K562 (cell line): Measurements from ENCODE around the gene ARHGEF9. TPM values are rescaled to one million over a fixed set of nuclear protein-coding genes. Genes with fewer than 3 reads are reported as not detected.

Experiments used
- ATAC-seq: fragments of 200-7000 bp; cut with Tn5 transposase; 3 replicates; pipeline ENCODE4 v1.9.1; 2020; ENCODE audit warnings: moderate library complexity
- BruUV-seq: library from RNA; stranded (reverse); fragments of 400-500 nt; replicated peaks from 2 replicates; lab custom pipeline; 2021; lab: Mats Ljungman, UMichigan
- CTCF ChIA-PET: fragments of 300-600 bp; formaldehyde crosslinking; extraction: SDS; loops from one replicate; lab custom pipeline; 2021; ENCODE audit warnings: low intra/inter-chr PET ratio; lab: Yijun Ruan, JAX
- POLR2A ChIA-PET: fragments of 300-600, 350-650 bp; sonication (Branson Sonifier 250); formaldehyde crosslinking; extraction: SDS; loops from one replicate; lab custom pipeline; 2021; ENCODE audit warnings: antibody characterized with exemption, inconsistent platforms; lab: Yijun Ruan, JAX
- DNase-seq, 4 experiments: peaks; one replicate each; pipeline versions ENCODE4 v3.0.0 to v3.0.0-alpha.2; 2011 to 2018; ENCODE audit warnings: low spot score in 3 of 4, mixed read lengths in 3 of 4; ENCODE audit errors: extremely low read depth in 1 of 4
- FAIRE-seq: peaks from 2 replicates; lab custom pipeline; 2011; peaks lifted over from hg19 to GRCh38; lab: Jason Lieb, UNC
- H2AFZ ChIP-seq: 2 replicates; pipeline ENCODE4 v1.6.0; 2011; ENCODE audit warnings: low read depth, low read length, control low read depth, inconsistent platforms
- H3K27ac ChIP-seq: fragments of 200-600 bp; 3 replicates; pipeline ENCODE4 v1.8.0; 2011; ENCODE audit warnings: low read depth, mild to moderate bottlenecking, control low read depth, inconsistent platforms, low read length, moderate library complexity, mixed read lengths; ENCODE audit errors: extremely low read depth
- H3K27me3 ChIP-seq, 2 experiments: fragments of 300-600 bp in 1 of 2; 2 replicates in 1 of 2; 3 replicates in 1 of 2; pipeline versions ENCODE4 v1.6.0 to v1.8.0; 2011; ENCODE audit warnings: inconsistent platforms in 2 of 2, low read length in 2 of 2, mild to moderate bottlenecking in 1 of 2, mixed read lengths in 1 of 2, moderate library complexity in 1 of 2; ENCODE audit not compliant: control insufficient read depth in 2 of 2, insufficient read depth in 2 of 2
- H3K36me3 ChIP-seq: fragments of 300-600 bp; 3 replicates; pipeline ENCODE4 v1.8.0; 2011; ENCODE audit warnings: mild to moderate bottlenecking, low read length, inconsistent platforms; ENCODE audit not compliant: control insufficient read depth, insufficient read depth
- H3K4me1 ChIP-seq, 2 experiments: fragments of 200-600 bp in 1 of 2; replicated peaks in 1 of 2; 2 replicates in 1 of 2; 3 replicates in 1 of 2; pipeline versions ENCODE4 v1.5.1 to v1.8.0; 2011; ENCODE audit warnings: inconsistent platforms in 2 of 2, low read length in 2 of 2, mild to moderate bottlenecking in 1 of 2, mixed read lengths in 1 of 2, moderate library complexity in 1 of 2; ENCODE audit not compliant: control insufficient read depth in 2 of 2, insufficient read depth in 2 of 2
- H3K4me2 ChIP-seq: 2 replicates; pipeline ENCODE4 v1.6.1; 2011; ENCODE audit warnings: low read length, control low read depth, inconsistent platforms, mixed read lengths; ENCODE audit not compliant: insufficient read depth
- H3K4me3 ChIP-seq: fragments of 200-600 bp; sonication (generic), shearing (Covaris generic); 2 replicates; pipeline ENCODE4 v1.5.1; 2016; ENCODE audit warnings: control low read depth, inconsistent platforms
- H3K79me2 ChIP-seq: fragments of 200-600 bp; 3 replicates; pipeline ENCODE4 v1.8.0; 2011; ENCODE audit warnings: low read length, inconsistent platforms; ENCODE audit not compliant: control insufficient read depth, insufficient read depth
- H3K9ac ChIP-seq, 2 experiments: 2 replicates each; pipeline versions ENCODE4 v1.6.0 to v1.6.1; 2011; ENCODE audit warnings: low read depth in 2 of 2, low read length in 2 of 2, control low read depth in 1 of 2, inconsistent platforms in 1 of 2, mild to moderate bottlenecking in 1 of 2, mixed read lengths in 1 of 2; ENCODE audit not compliant: insufficient read depth in 1 of 2
- H3K9me1 ChIP-seq: one replicate; pipeline ENCODE4 v1.6.0; 2011; ENCODE audit warnings: inconsistent platforms, mild to moderate bottlenecking, low read length, moderate library complexity; ENCODE audit not compliant: control insufficient read depth, insufficient read depth
- H3K9me3 ChIP-seq: replicated peaks from 2 replicates; pipeline ENCODE4 v1.5.1; 2011; ENCODE audit warnings: low read depth, low read length, inconsistent platforms; ENCODE audit not compliant: control insufficient read depth, insufficient read depth
- H4K20me1 ChIP-seq: replicated peaks from 2 replicates; pipeline ENCODE4 v1.6.1; 2011; ENCODE audit warnings: low read length, inconsistent platforms, mixed read lengths; ENCODE audit not compliant: control insufficient read depth, insufficient read depth
- CBX3 ChIP-seq, 2 experiments: IDR thresholded peaks; 1 replicate in 1 of 2; 2 replicates in 1 of 2; pipeline ENCODE4 v1.6.1; 2012; ENCODE audit warnings: inconsistent platforms in 2 of 2, low read length in 2 of 2, borderline replicate concordance in 1 of 2, control low read depth in 1 of 2
- E2F6 ChIP-seq, 2 experiments: IDR thresholded peaks; 2 replicates each; pipeline ENCODE4 v1.6.1; 2011; ENCODE audit warnings: borderline replicate concordance in 1 of 2, control low read depth in 1 of 2, low read depth in 1 of 2, low read length in 1 of 2, mild to moderate bottlenecking in 1 of 2, mixed read lengths in 1 of 2, moderate library complexity in 1 of 2; ENCODE audit not compliant: insufficient read depth in 1 of 2, insufficient read length in 1 of 2, poor library complexity in 1 of 2, severe bottlenecking in 1 of 2; ENCODE audit errors: extremely low read depth in 1 of 2
- ELF2 ChIP-seq: fragments of 250-450 bp; sonication (Bioruptor Pico); IDR thresholded peaks from 2 replicates; pipeline ENCODE4 v1.5.0; 2021; ENCODE audit warnings: mild to moderate bottlenecking
- HDAC3 ChIP-seq: fragments of 450-650 bp; IDR thresholded peaks from 2 replicates; pipeline ENCODE4 v1.6.1; 2018; ENCODE audit warnings: borderline replicate concordance, mild to moderate bottlenecking, moderate library complexity; ENCODE audit not compliant: partially characterized antibody
- MLX ChIP-seq, 2 experiments: fragments of 450-650 bp in 1 of 2; sonication (generic) in 1 of 2; formaldehyde crosslinking; conservative IDR thresholded peaks; 2 replicates each; pipeline versions ENCODE4 v1.4.0 to v1.8.1; 2020 to 2022; ENCODE audit warnings: mild to moderate bottlenecking in 1 of 2, missing genetic modification reagents in 1 of 2
- NFIX ChIP-seq: fragments of 250-450 bp; sonication (Bioruptor Pico); IDR thresholded peaks from 2 replicates; pipeline ENCODE4 v1.4.0; 2020; ENCODE audit warnings: low read depth, mild to moderate bottlenecking, moderate library complexity
- PRMT5 ChIP-seq: sonication (generic); formaldehyde crosslinking; IDR thresholded peaks from 2 replicates; pipeline ENCODE4 v1.5.0; 2020; ENCODE audit warnings: missing genetic modification reagents
- RERE ChIP-seq: sonication (generic); formaldehyde crosslinking; IDR thresholded peaks from 2 replicates; pipeline ENCODE4 v1.8.0; 2023; ENCODE audit warnings: missing genetic modification reagents, mild to moderate bottlenecking, borderline replicate concordance
- ZBTB26 ChIP-seq: fragments of 450-650 bp; formaldehyde crosslinking; IDR thresholded peaks from 2 replicates; pipeline ENCODE4 v1.4.0; 2022; ENCODE audit warnings: missing genetic modification characterization
- ZNF384 ChIP-seq: IDR thresholded peaks from 2 replicates; pipeline ENCODE4 v1.6.1; 2012; ENCODE audit warnings: low read depth, low read length, improper control_type of control experiment
- WGBS: fragments of 100-300 bp; shearing (Covaris generic); methylation state at CpG from one replicate; pipeline ENCODE4 v1.1.6; 2016; ENCODE audit warnings: low coverage, mixed read lengths; ENCODE audit not compliant: insufficient coverage; ENCODE audit errors: missing lambda C conversion rate; 5-methylcytosine and 5-hydroxymethylcytosine counted together
- in situ Hi-C: fragments of 300-500 bp; cut with MboI; formaldehyde crosslinking; loops from 4 replicates; pipeline ENCODE4 v1.15.0; 2018; ENCODE audit warnings: inconsistent platforms, mixed read lengths
- intact Hi-C: fragments of 100-400 bp; cut with micrococcal nuclease; formaldehyde crosslinking; loops from 2 replicates; pipeline ENCODE4 v1.14.2; 2022
- polyA plus RNA-seq, 8 experiments: library from polyadenylated mRNA; depleted of rRNA in 4 of 8; stranded (reverse) in 5 of 8; unstranded in 3 of 8; fragments of >200 nt; fragmentation: Nextera tagmentation in 2 of 8; fragmentation: Illumina TruSeq in 1 of 8; extraction: Ambion mirVana in 2 of 8; extraction: Trizol in 1 of 8; gene quantifications; 2 replicates each; pipeline versions ENCODE4 v1.2.1 to v1.2.3, GENCODE V29; 2011 to 2014; ENCODE audit warnings: inconsistent platforms in 1 of 8, missing spikeins in 1 of 8
- total RNA-seq, 7 experiments: library from RNA; depleted of rRNA in 6 of 7; stranded (reverse); fragments of >200 nt in 6 of 7; fragmentation: Illumina TruSeq in 2 of 7; extraction: Trizol in 2 of 7; gene quantifications; 2 replicates each; pipeline versions ENCODE4 v1.2.1 to v1.2.3, GENCODE V29; 2011 to 2021; ENCODE audit warnings: low replicate concordance in 1 of 7

The ARHGEF9 gene
- total and polyA plus RNA-seq, 9 of the 15 experiments (the other 6 are each of a cell fraction or from before 2014, with no cell fraction given) = 0.09 to 0.24 (median 0.15) TPM; not detected in 2

- Histone ChIP-seq H3K9ac (no peak overlapping the region), H3K4me3 (no peak overlapping the region), H3K9me1 (no peaks in the 10 kb centered on the region), H3K9me3 (no peaks in the 10 kb centered on the region), H3K27me3 (no peaks in the 10 kb centered on the region), H2AFZ (no peak overlapping the region), H3K79me2 (no peaks in the 10 kb centered on the region), H3K4me2 (no peak overlapping the region), H4K20me1 (no peaks in the 10 kb centered on the region), H3K36me3 (no peaks in the 10 kb centered on the region), H3K27ac (no peak overlapping the region), H3K4me1 (no peaks in the 10 kb centered on the region)
- FAIRE-seq = no peak
- in situ Hi-C loops (no loop called here), intact Hi-C loops (no loop called here)
- no TSS peak for BruUV-seq
- no peak for ATAC-seq
- no peak for TF ChIP-seq PRMT5 (CRISPR knock-in tag)
- no peak for TF ChIP-seq ELF2 (CRISPR knock-in tag)
- no peak for TF ChIP-seq ZNF384
- no peak for TF ChIP-seq E2F6 (IDR thresholded peaks at IDR 0.05; ENCODE audit: borderline replicate concordance in 1 of 2, extremely low read depth in 1 of 2, insufficient read depth in 1 of 2, insufficient read length in 1 of 2, low read depth in 1 of 2, low read length in 1 of 2, poor library complexity in 1 of 2, severe bottlenecking in 1 of 2)
- no peak for TF ChIP-seq HDAC3
- no peak for TF ChIP-seq ZBTB26 (CRISPR knock-in tag)
- TF ChIP-seq CBX3 (IDR thresholded peaks at IDR 0.05; ENCODE audit: borderline replicate concordance in 1 of 2, low read length in 2 of 2) = no peak
- no peak for TF ChIP-seq NFIX (CRISPR knock-in tag)
- TF ChIP-seq MLX (CRISPR knock-in tag; conservative IDR thresholded peaks at IDR 0.05) = no peak
- no peak for TF ChIP-seq RERE (CRISPR knock-in tag)
- ChIA-PET CTCF (no interaction called here), POLR2A (no interaction called here)
- DNase-seq = no peak
- WGBS = 0% methylated on average over 1 of the region's 1 CpG
These were observed 38.7 kb downstream of the ARHGEF9 start for GRCh38 chrX:63746278-63746677.
